Neural progenitor cell (in vitro differentiated cells): ENCODE data around the gene MTSS2. TPM values are rescaled to one million over a fixed set of nuclear protein-coding genes. Genes with fewer than 3 reads are reported as not detected.

Experiments
- DNase-seq: peaks from one replicate; pipeline ENCODE4 v3.0.0-alpha.2; 2016; ENCODE audit warnings: low spot score
- H2AFZ ChIP-seq: fragments of 200-600 bp; sonication (generic); replicated peaks from 2 replicates; pipeline ENCODE4 v1.6.1; 2016; ENCODE audit warnings: antibody characterized with exemption
- H3F3A ChIP-seq: fragments of 200-600 bp; sonication (generic); 2 replicates; pipeline ENCODE4 v1.6.1; 2016; ENCODE audit warnings: antibody characterized with exemption, low read depth
- H3K27ac ChIP-seq: fragments of 200-600 bp; sonication (generic); 2 replicates; pipeline ENCODE4 v1.5.1; 2016; ENCODE audit warnings: mild to moderate bottlenecking
- H3K27me3 ChIP-seq: fragments of 200-600 bp; sonication (generic); 2 replicates; pipeline ENCODE4 v1.6.1; 2016; ENCODE audit warnings: mild to moderate bottlenecking, moderate library complexity
- H3K36me3 ChIP-seq: fragments of 200-600 bp; sonication (generic); 2 replicates; pipeline ENCODE4 v1.5.1; 2016
- H3K4me1 ChIP-seq: fragments of 200-600 bp; sonication (generic); 2 replicates; pipeline ENCODE4 v1.6.1; 2016; ENCODE audit warnings: mixed run types
- H3K4me2 ChIP-seq: fragments of 200-600 bp; sonication (generic); 2 replicates; pipeline ENCODE4 v1.6.1; 2016
- H3K4me3 ChIP-seq: fragments of 200-600 bp; sonication (generic); 2 replicates; pipeline ENCODE4 v1.5.1; 2016
- H3K79me2 ChIP-seq: fragments of 200-600 bp; sonication (generic); 2 replicates; pipeline ENCODE4 v1.6.1; 2016; ENCODE audit warnings: low read depth
- H3K9ac ChIP-seq: fragments of 200-600 bp; sonication (generic); 2 replicates; pipeline ENCODE4 v1.6.1; 2016
- H3K9me3 ChIP-seq: fragments of 200-600 bp; sonication (generic); 2 replicates; pipeline ENCODE4 v1.5.1; 2016; ENCODE audit warnings: low read depth
- H4K20me1 ChIP-seq: fragments of 200-600 bp; sonication (generic); 2 replicates; pipeline ENCODE4 v1.6.1; 2016; ENCODE audit warnings: low read depth
- H3K27ac Mint-ChIP-seq: 3 replicates; pipeline ENCODE4 v1.8.0; 2021; ENCODE audit warnings: mixed read lengths
- H3K27me3 Mint-ChIP-seq: 2 replicates; pipeline ENCODE4 v1.8.0; 2022; ENCODE audit warnings: low read depth, mild to moderate bottlenecking, inconsistent platforms, moderate library complexity, mixed read lengths; ENCODE audit not compliant: insufficient read depth
- H3K36me3 Mint-ChIP-seq: 3 replicates; pipeline ENCODE4 v1.8.0; 2021; ENCODE audit warnings: mixed read lengths
- H3K4me1 Mint-ChIP-seq: 3 replicates; pipeline ENCODE4 v1.8.0; 2021; ENCODE audit warnings: mixed read lengths
- H3K4me3 Mint-ChIP-seq: 3 replicates; pipeline ENCODE4 v1.8.0; 2021; ENCODE audit warnings: mild to moderate bottlenecking, moderate library complexity, mixed read lengths
- H3K9me3 Mint-ChIP-seq: 3 replicates; pipeline ENCODE4 v1.8.0; 2020; ENCODE audit warnings: mixed read lengths
- CTCF ChIP-seq: fragments of 200-600 bp; sonication (generic); IDR thresholded peaks from 2 replicates; pipeline ENCODE4 v1.5.1; 2017; ENCODE audit warnings: antibody characterized with exemption, mild to moderate bottlenecking
- EZH2 ChIP-seq: fragments of 200-600 bp; sonication (generic); IDR thresholded peaks from 2 replicates; pipeline ENCODE4 v1.6.1; 2017; ENCODE audit warnings: antibody characterized with exemption, mild to moderate bottlenecking, moderate library complexity
- EZH2phosphoT487 ChIP-seq: fragments of 200-600 bp; sonication (generic); IDR thresholded peaks from 2 replicates; pipeline ENCODE4 v1.6.1; 2017; ENCODE audit warnings: antibody characterized with exemption
- total RNA-seq: library from RNA; depleted of rRNA; stranded (reverse); fragments of >200 nt; gene quantifications from 2 replicates; pipeline ENCODE4 v1.2.3, GENCODE V29; 2015; ENCODE audit warnings: low replicate concordance

The MTSS2 gene
- total RNA-seq, 1 donor from 2014 or later: 6.2 TPM

GRCh38 chr16:70681382-70682238 lies 4.2 kb downstream of the MTSS2 start:
- H3K9me3 Mint-ChIP-seq: no peaks in the 10 kb centered on the region
- no peaks in the 10 kb centered on the region for H3K36me3 ChIP-seq
- peaks cover 4% of the 10 kb centered on the region for H3K27me3 Mint-ChIP-seq
- H3K9me3 ChIP-seq: no peaks in the 10 kb centered on the region
- no peak overlapping the region for H3K4me2 ChIP-seq
- no peak overlapping the region for H3K27ac ChIP-seq
- H3F3A ChIP-seq: peaks cover 6% of the 10 kb centered on the region
- H2AFZ ChIP-seq: no peak overlapping the region
- H3K9ac ChIP-seq: no peak overlapping the region
- H3K27me3 ChIP-seq: peaks cover 10% of the 10 kb centered on the region
- no peak for DNase-seq
- H3K4me3 Mint-ChIP-seq: no peak overlapping the region
- peaks cover 53% of the 10 kb centered on the region for H4K20me1 ChIP-seq
- H3K4me1 Mint-ChIP-seq: peaks cover 13% of the 10 kb centered on the region
- H3K36me3 Mint-ChIP-seq: peaks cover 2% of the 10 kb centered on the region
- no peak overlapping the region for H3K4me3 ChIP-seq
- H3K79me2 ChIP-seq: peaks cover 10% of the 10 kb centered on the region
- no peak overlapping the region for H3K27ac Mint-ChIP-seq
- peaks cover 3% of the 10 kb centered on the region for H3K4me1 ChIP-seq
- TF ChIP-seq EZH2phosphoT487 (no peak), CTCF (no peak), EZH2 (no peak)

GRCh38 chr16:70680495-70681381 lies 5.1 kb downstream of the MTSS2 start:
- peaks cover 50% of the 10 kb centered on the region for H4K20me1 ChIP-seq
- no peak overlapping the region for H3K27ac ChIP-seq
- H3K27me3 ChIP-seq: peaks cover 10% of the 10 kb centered on the region
- no peak overlapping the region for H2AFZ ChIP-seq
- DNase-seq: no peak
- H3K9me3 Mint-ChIP-seq: no peaks in the 10 kb centered on the region
- no peak overlapping the region for H3K9ac ChIP-seq
- peaks cover 9% of the 10 kb centered on the region for H3K4me1 Mint-ChIP-seq
- H3K4me1 ChIP-seq: no peaks in the 10 kb centered on the region
- no peaks in the 10 kb centered on the region for H3K27me3 Mint-ChIP-seq
- no peak overlapping the region for H3K27ac Mint-ChIP-seq
- H3K4me3 ChIP-seq: no peak overlapping the region
- no peak overlapping the region for H3K4me3 Mint-ChIP-seq
- peaks cover 2% of the 10 kb centered on the region for H3K36me3 Mint-ChIP-seq
- peak overlapping the region; percentile 58 for H3K4me2 ChIP-seq
- H3F3A ChIP-seq: no peaks in the 10 kb centered on the region
- H3K79me2 ChIP-seq: peaks cover 10% of the 10 kb centered on the region
- H3K36me3 ChIP-seq: no peaks in the 10 kb centered on the region
- H3K9me3 ChIP-seq: no peaks in the 10 kb centered on the region
- no peak for TF ChIP-seq EZH2
- TF ChIP-seq CTCF: no peak
- no peak for TF ChIP-seq EZH2phosphoT487

GRCh38 chr16:70679671-70680494 lies 6.0 kb downstream of the MTSS2 start:
- Histone ChIP-seq H3K4me2 (peak overlapping the region; percentile 58), H3K79me2 (peaks cover 4% of the 10 kb centered on the region), H4K20me1 (peaks cover 45% of the 10 kb centered on the region), H3F3A (no peaks in the 10 kb centered on the region), H3K9ac (no peak overlapping the region), H3K27me3 (peaks cover 5% of the 10 kb centered on the region), H3K9me3 (no peaks in the 10 kb centered on the region), H3K36me3 (no peaks in the 10 kb centered on the region), H3K4me3 (no peak overlapping the region), H3K27ac (no peak overlapping the region), H3K4me1 (no peaks in the 10 kb centered on the region), H2AFZ (no peak overlapping the region)
- no peak for TF ChIP-seq EZH2
- TF ChIP-seq CTCF: peak; percentile 65
- no peaks in the 10 kb centered on the region for H3K9me3 Mint-ChIP-seq
- DNase-seq: peak; percentile 80
- peaks cover 9% of the 10 kb centered on the region for H3K4me1 Mint-ChIP-seq
- no peak overlapping the region for H3K4me3 Mint-ChIP-seq
- H3K27me3 Mint-ChIP-seq: no peaks in the 10 kb centered on the region
- H3K27ac Mint-ChIP-seq: no peak overlapping the region
- H3K36me3 Mint-ChIP-seq: peaks cover 5% of the 10 kb centered on the region
